Measurements from ENCODE around the gene TTC21A. TPM values are rescaled to one million over a fixed set of nuclear protein-coding genes. Genes with fewer than 3 reads are reported as not detected.

TTC21A gene
- total RNA-seq, 6 experiments from 2014 or later = 1.4 to 3.5 (median 2.5) TPM

DNA sequence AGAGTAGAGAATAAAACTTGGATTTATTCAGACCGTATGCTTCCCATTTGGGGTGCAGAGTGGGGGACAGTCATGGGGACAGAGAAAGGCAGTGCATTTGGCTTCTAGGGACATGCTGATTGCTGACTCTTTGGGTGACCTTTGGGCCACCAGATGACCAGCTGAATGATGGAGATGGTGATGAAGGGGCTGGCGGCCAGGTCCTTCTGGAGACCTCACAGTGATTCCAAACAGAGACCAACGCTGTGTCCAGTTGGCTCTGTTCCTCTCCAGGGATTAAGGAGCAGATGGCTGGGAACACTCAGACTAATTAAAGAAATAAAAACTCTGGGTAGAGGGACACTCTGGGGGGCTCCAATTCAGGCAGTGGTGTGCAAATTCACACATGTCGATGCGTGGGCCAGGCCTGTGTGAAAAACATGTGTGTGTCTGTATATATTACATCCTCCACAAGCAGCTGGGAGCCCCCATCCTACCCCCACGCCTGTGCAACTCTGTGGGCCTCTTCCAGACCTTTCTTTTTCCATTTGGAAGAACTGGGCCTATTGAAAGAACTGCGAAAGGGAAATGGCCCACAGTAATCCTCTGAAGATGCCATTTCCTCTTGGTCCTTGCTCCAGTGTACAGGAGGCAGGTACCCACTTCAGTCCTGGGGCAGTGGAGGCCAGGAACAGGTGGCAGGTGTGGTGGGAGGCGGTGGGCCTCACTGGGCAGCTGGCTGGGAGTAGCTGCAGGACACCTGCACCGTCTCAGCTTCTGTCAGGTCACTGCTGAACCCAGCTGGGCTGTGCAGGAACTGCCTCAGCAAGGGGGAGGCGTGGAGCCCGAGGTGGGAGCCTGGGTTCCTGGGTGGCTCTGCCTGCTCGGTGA is 76.0 kb downstream of the TTC21A start:
- Histone ChIP-seq H3K4me3 (no peak overlapping the region), H3K9me3 (no peaks in the 10 kb centered on the region), H3K27me3 (no peaks in the 10 kb centered on the region), H3K36me3 (no peaks in the 10 kb centered on the region), H3K27ac (no peak overlapping the region), H3K4me1 (peaks cover 0 to 26% (median 7%) of the 10 kb centered on the region in 4 donors)
- intact Hi-C loops (cut with DNase I) = loop anchor here in 1 of 2 donors (10.0 kb wide), 1 partner anchor 101 kb away; the partner anchor contains the start of gene CX3CR1
- TF ChIP-seq POLR2A (IDR thresholded peaks at IDR 0.05) = no peak
- TF ChIP-seq, protein P1, sequence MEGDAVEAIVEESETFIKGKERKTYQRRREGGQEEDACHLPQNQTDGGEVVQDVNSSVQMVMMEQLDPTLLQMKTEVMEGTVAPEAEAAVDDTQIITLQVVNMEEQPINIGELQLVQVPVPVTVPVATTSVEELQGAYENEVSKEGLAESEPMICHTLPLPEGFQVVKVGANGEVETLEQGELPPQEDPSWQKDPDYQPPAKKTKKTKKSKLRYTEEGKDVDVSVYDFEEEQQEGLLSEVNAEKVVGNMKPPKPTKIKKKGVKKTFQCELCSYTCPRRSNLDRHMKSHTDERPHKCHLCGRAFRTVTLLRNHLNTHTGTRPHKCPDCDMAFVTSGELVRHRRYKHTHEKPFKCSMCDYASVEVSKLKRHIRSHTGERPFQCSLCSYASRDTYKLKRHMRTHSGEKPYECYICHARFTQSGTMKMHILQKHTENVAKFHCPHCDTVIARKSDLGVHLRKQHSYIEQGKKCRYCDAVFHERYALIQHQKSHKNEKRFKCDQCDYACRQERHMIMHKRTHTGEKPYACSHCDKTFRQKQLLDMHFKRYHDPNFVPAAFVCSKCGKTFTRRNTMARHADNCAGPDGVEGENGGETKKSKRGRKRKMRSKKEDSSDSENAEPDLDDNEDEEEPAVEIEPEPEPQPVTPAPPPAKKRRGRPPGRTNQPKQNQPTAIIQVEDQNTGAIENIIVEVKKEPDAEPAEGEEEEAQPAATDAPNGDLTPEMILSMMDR (IDR thresholded peaks at IDR 0.05) = no peak
- 89% methylated on average over 3 of the region's 12 CpGs for WGBS (ENCODE audit: insufficient coverage, low coverage, low lambda C conversion rate, missing lambda C conversion rate)
- DNase-seq = no peak
- ATAC-seq = no peak

DNA sequence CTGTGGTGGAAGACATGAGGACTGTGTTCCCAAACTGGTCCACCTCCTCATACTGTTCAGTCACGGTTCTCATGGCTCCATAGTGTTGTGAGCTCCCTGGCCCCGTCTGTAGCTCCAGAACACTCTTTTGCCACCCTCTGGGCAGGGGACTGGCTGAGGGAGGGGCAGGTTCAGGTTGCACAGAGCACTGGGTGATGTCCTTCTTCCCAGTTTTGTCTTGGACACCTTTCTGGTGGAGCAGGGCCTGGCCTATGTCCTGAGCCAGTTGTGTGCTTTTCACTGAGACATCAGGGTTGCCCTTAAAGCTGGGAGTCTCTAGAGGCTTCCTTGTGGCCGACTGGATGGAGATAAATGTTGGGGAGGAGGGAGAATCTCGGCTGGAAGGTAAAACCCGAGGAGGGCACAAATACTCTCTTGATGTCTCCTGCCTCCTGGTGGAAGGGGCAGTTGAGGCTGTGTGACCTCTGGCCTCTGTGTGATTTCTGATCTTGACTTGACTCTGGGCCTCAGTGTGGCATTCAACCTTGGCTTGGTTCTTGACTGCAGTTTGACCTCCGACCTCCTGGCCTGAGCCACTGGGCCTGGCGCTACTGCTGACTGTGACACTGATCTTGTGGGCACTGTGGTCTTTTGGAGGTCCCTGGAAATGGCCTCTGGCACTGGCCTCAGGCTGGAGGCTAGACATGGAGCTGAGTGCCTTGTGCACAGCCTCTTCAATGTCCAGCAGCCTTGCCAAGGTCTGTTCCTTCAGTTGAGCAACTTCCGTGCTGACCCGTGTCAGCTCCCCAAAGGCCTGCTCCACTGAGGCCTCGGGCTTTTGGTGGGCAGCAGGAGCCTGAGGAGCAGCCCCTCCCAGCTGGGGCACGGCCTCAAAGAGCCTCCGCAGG is 76.8 kb downstream of the TTC21A start:
- no CpG with 5 or more reads among the region's 12 CpGs for WGBS (ENCODE audit: insufficient coverage, low coverage, low lambda C conversion rate, missing lambda C conversion rate)
- no peak overlapping the region for H3K27ac ChIP-seq
- no peaks in the 10 kb centered on the region for H3K9me3 ChIP-seq
- DNase-seq (no peak), ATAC-seq (peak in 1 of 4 donors; percentile 2)
- H3K4me1 ChIP-seq = peaks cover 0 to 18% (median 5%) of the 10 kb centered on the region in 4 donors
- no peaks in the 10 kb centered on the region for H3K27me3 ChIP-seq
- intact Hi-C loops (cut with DNase I) = loop anchor here in 1 of 2 donors (10.0 kb wide), 1 partner anchor 100 kb away; the partner anchor contains the start of gene CX3CR1
- TF ChIP-seq, protein P1 (IDR thresholded peaks at IDR 0.05) = no peak
- TF ChIP-seq POLR2A (IDR thresholded peaks at IDR 0.05) = no peak
- H3K4me3 ChIP-seq = no peak overlapping the region
- no peaks in the 10 kb centered on the region for H3K36me3 ChIP-seq

DNA sequence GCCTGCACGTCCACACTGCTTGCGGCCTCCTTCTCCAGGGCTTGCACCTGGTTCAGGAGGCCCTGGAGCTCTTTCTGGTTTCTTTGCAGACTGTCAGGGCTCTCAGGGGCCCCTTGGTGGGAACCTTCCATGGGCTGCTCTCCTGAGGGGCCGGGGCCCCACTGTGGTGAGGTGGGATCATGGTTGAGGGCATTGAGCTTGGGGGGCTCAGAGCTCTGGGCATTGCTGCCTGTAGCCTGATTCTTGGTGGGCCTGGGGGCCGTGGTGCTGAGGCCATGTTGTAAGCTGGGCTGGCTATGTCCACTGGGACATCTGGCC is 77.4 kb downstream of the TTC21A start:
- WGBS (ENCODE audit: insufficient coverage, low coverage, low lambda C conversion rate, missing lambda C conversion rate) = no CpG with 5 or more reads among the region's 4 CpGs
- intact Hi-C loops (cut with DNase I) = loop anchor here (5.0 to 10.0 kb wide), 2 partner anchors 100 to 102 kb away; partner anchors contain the start of gene CX3CR1 (in 1 of the 2)
- peaks cover 0 to 12% (median 4%) of the 10 kb centered on the region in 4 donors for H3K4me1 ChIP-seq
- no peak for TF ChIP-seq POLR2A (IDR thresholded peaks at IDR 0.05)
- H3K27ac ChIP-seq = no peak overlapping the region
- no peaks in the 10 kb centered on the region for H3K27me3 ChIP-seq
- no peaks in the 10 kb centered on the region for H3K36me3 ChIP-seq
- no peaks in the 10 kb centered on the region for H3K9me3 ChIP-seq
- no peak for DNase-seq
- ATAC-seq = no peak
- H3K4me3 ChIP-seq = no peak overlapping the region

DNA sequence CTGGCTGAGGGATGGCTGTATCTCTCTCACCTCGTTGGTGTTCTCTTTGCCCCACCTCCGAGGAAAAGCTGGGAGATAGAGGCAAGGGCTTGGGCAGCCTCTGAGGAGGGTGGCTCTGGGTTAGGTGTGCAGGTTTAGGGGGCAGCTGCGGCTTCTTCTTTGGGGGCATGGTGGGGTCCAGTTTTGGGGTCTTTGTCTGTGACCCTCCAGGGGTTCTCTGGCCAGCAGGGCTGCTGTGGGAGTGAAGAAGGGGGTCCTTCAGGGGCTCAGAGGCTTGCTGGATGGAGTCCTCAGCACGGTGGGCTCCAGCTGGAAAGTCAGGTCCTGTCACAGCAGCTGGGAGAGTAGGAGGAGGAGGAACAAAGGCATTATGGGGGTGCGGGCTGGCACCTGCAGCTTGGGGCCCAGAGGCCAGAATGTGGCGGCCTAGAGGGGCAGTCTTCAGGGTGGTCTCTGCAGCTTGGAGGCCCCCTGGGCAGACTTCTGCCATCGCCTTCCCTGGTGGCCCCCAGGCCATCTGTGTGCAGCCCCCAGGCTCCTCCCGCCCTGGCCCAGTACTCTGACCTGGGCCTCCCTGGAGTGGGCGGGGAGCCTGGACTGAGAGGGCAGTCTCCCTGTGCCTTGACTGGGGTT is 78.0 kb downstream of the TTC21A start:
- H3K27me3 ChIP-seq = no peaks in the 10 kb centered on the region
- 100% methylated on average over 1 of the region's 9 CpGs for WGBS (ENCODE audit: insufficient coverage, low coverage, low lambda C conversion rate, missing lambda C conversion rate)
- intact Hi-C loops (cut with DNase I) = loop anchor here (5.0 to 10.0 kb wide), 2 partner anchors 99 to 102 kb away; partner anchors contain the start of gene CX3CR1 (in 1 of the 2)
- ATAC-seq = no peak
- no peak for DNase-seq
- H3K27ac ChIP-seq = no peak overlapping the region
- TF ChIP-seq, protein P1 (IDR thresholded peaks at IDR 0.05) = no peak
- TF ChIP-seq POLR2A (IDR thresholded peaks at IDR 0.05) = no peak
- H3K4me3 ChIP-seq = no peak overlapping the region
- H3K9me3 ChIP-seq = no peaks in the 10 kb centered on the region
- H3K36me3 ChIP-seq = no peaks in the 10 kb centered on the region
- H3K4me1 ChIP-seq = peaks cover 0 to 7% (median 1%) of the 10 kb centered on the region in 4 donors
